GM12878 (cell line): ENCODE results near the gene NUDT1. TPM values are rescaled to one million over a fixed set of nuclear protein-coding genes. Genes with fewer than 3 reads are reported as not detected.
A peak's percentile ranks its signal among the peaks of the same experiment; 100 is the strongest.

ENCODE experiments used
- BCL3 ChIP-seq: IDR thresholded peaks from 2 replicates; pipeline ENCODE4 v1.6.1; 2011; ENCODE audit warnings: borderline replicate concordance, low read depth, mild to moderate bottlenecking, moderate library complexity, low read length; ENCODE audit not compliant: insufficient read depth, poor library complexity, severe bottlenecking
- BMI1 ChIP-seq: fragments of 450-650 bp; IDR thresholded peaks from 2 replicates; pipeline ENCODE4 v1.6.1; 2016; ENCODE audit warnings: mild to moderate bottlenecking, moderate library complexity, borderline replicate concordance
- CBFB ChIP-seq: IDR thresholded peaks from 2 replicates; pipeline ENCODE4 v1.6.1; 2016; ENCODE audit warnings: antibody characterized with exemption, low read depth
- E2F8 ChIP-seq: fragments of 450-650 bp; IDR thresholded peaks from 2 replicates; pipeline ENCODE4 v1.6.1; 2018; ENCODE audit warnings: mild to moderate bottlenecking, low read depth, moderate library complexity; ENCODE audit not compliant: partially characterized antibody
- FOXK2 ChIP-seq: fragments of 450-650 bp; IDR thresholded peaks from 2 replicates; pipeline ENCODE4 v1.6.1; 2017; ENCODE audit warnings: mild to moderate bottlenecking, moderate library complexity
- IRF5 ChIP-seq: fragments of 450-650 bp; IDR thresholded peaks from 2 replicates; pipeline ENCODE4 v1.6.1; 2017; ENCODE audit warnings: borderline replicate concordance
- MLLT1 ChIP-seq: fragments of 450-650 bp; IDR thresholded peaks from 2 replicates; pipeline ENCODE4 v1.6.1; 2016; ENCODE audit warnings: mild to moderate bottlenecking
- PAX8 ChIP-seq: fragments of 450-650 bp; IDR thresholded peaks from 2 replicates; pipeline ENCODE4 v1.6.1; 2017; ENCODE audit warnings: mild to moderate bottlenecking, moderate library complexity
- RAD51 ChIP-seq: fragments of 450-650 bp; IDR thresholded peaks from 2 replicates; pipeline ENCODE4 v1.6.1; 2016; ENCODE audit warnings: moderate library complexity, mild to moderate bottlenecking, inconsistent platforms
- SIN3A ChIP-seq: IDR thresholded peaks from 2 replicates; pipeline ENCODE4 v1.6.1; 2012; ENCODE audit warnings: low read depth, low read length, improper control_type of control experiment
- SMARCA5 ChIP-seq: fragments of 450-650 bp; IDR thresholded peaks from 2 replicates; pipeline ENCODE4 v1.6.1; 2017; ENCODE audit warnings: mild to moderate bottlenecking
- WRNIP1 ChIP-seq: IDR thresholded peaks from 2 replicates; pipeline ENCODE4 v1.6.1; 2011; ENCODE audit warnings: low read depth, low read length, improper control_type of control experiment, borderline replicate concordance
- ZNF274 ChIP-seq: IDR thresholded peaks from one replicate; pipeline ENCODE4 v1.8.0; 2011; ENCODE audit not compliant: insufficient read length, insufficient read depth
- polyA plus RNA-seq, 11 experiments: library from polyadenylated mRNA; depleted of rRNA in 4 of 11; unstranded in 6 of 11; stranded (reverse) in 5 of 11; fragments of >200 nt; fragmentation: Nextera tagmentation in 4 of 11; fragmentation: Illumina TruSeq in 1 of 11; extraction: Ambion mirVana in 4 of 11; extraction: Trizol in 1 of 11; gene quantifications; 1 replicate in 1 of 11; 2 replicates in 10 of 11; pipeline versions ENCODE4 v1.2.1 to v1.2.3, GENCODE V29; 2011 to 2016; ENCODE audit warnings: inconsistent platforms in 2 of 11, missing spikeins in 2 of 11, low read depth in 1 of 11
- total RNA-seq, 4 experiments: library from RNA; depleted of rRNA in 3 of 4; stranded (reverse); fragments of >200 nt in 3 of 4; fragmentation: Illumina TruSeq in 1 of 4; extraction: Trizol in 1 of 4; gene quantifications; 2 replicates each; pipeline versions ENCODE4 v1.2.1 to v1.2.3, GENCODE V29; 2013 to 2021

NUDT1 gene
- total and polyA plus RNA-seq, 10 of the 15 experiments (the other 5 are each of a cell fraction or from before 2014, with no cell fraction given), result 7.7 to 122 (median 59.2) TPM

- TF ChIP-seq E2F8 (no peak), MLLT1 (no peak), RAD51 (peak; percentile 85), PAX8 (no peak), WRNIP1 (no peak), ZNF274 (no peak), BCL3 (no peak), SIN3A (no peak), CBFB (peak; percentile 64; the same call in 1 of the 2 replicates), BMI1 (no peak), SMARCA5 (no peak), IRF5 (no peak), FOXK2 (no peak)
These were observed 7.1 kb downstream of the NUDT1 start (continued) for GRCh38 chr7:2248984-2249694.
